ENCODE data around the gene EEFSEC.

Gene EEFSEC

DNA sequence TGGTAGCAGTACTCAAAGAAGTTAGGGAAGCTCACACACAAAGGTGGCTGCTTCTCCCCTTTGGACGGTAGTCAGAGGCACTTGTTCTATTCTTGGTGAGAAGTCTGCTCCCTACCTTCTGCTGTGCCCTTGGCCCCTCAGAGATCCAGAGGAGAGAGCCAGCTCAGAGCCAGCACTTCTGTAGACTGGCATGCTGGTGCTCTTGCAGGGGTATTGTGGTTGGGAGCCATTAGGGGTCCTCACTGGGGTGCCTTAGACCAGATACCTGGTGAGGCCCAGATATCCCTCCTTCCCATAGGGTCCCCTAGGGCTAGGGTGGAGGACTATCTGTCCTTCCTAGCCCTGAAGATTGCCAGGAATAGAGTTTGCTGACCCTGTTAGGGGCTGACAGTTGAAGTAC is 140.6 kb downstream of the EEFSEC start:
- in situ Hi-C loops (cut with HindIII; ENCODE audit: low pct_ligation_motif_present, low pct_unique_long_range_greater_than_20kb, low sequenced_read_pairs): no loop called here
- DNase-seq: no peak

GRCh38 chr3:128294999-128295468 is 141.8 kb downstream of the EEFSEC start:
- in situ Hi-C loops (cut with HindIII; ENCODE audit: low pct_ligation_motif_present, low pct_unique_long_range_greater_than_20kb, low sequenced_read_pairs): no loop called here
- DNase-seq: no peak

- no peak for DNase-seq
- in situ Hi-C loops (cut with HindIII; ENCODE audit: low pct_ligation_motif_present, low pct_unique_long_range_greater_than_20kb, low sequenced_read_pairs): no loop called here
Observed at GRCh38 chr3:128296469-128297251, 143.4 kb downstream of the EEFSEC start.

- in situ Hi-C loops (cut with HindIII; ENCODE audit: low pct_ligation_motif_present, low pct_unique_long_range_greater_than_20kb, low sequenced_read_pairs): no loop called here
- no peak for DNase-seq
Observed at GRCh38 chr3:128297401-128298138, 144.3 kb downstream of the EEFSEC start.

DNA sequence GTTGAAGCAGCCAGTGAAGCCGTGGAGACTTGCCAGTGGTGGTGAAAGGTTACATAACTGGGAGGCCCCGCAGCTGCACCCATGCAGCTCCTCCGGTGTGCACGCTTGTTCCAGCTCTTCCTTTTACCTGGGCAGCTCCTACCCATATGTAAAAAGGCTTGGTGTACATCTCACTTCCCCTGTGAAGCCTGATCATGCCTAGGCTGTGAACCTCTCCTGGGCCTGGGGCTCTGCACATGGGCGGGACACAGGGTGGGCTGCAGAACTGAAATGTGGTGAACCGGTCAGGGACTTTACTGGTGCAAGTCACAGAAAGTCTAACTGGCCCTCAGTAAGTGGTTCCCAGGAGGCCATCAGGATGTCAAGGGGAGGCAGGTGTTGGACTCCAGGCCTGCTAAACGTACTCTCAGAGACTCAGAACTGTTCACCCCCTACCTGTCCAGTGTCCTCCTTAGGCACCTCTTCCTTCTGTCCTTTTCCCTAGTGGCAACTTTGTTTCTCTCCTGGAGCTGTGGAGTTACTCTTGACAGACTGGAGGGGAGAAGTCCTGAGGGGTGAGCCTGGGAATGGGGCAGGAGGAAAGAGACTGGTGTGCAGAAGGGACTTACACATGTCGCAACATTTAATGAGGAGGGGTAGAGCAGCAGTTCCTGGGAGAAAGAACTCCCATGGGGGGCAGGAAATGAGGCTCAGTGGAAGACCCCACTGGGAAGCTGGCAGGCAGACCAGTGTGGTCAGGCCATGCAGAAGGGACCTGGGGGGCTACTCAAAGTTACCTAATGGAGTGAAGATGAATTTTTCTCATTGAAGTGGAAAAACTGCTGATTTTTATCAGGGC is 148.1 kb downstream of the EEFSEC start:
- in situ Hi-C loops (cut with HindIII; ENCODE audit: low pct_ligation_motif_present, low pct_unique_long_range_greater_than_20kb, low sequenced_read_pairs): no loop called here

DNA sequence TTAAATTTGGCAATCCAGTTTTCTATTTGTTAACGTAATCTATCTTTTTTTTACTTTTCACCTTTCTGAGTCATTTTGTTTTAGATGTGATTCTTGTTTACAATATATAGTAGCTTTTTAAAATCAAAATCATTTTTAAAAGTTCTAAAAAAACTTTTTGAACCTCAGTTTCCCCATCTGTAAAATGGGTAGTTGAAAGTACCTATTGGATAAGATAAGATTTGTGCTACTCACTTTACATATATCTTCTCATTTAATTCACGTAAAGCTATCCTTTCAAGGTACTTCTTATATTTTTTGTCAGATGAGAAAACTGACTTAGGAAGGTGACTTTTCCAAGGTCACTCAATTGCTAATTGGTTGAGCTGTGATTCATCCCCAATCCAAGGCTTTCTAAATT is 153.2 kb downstream of the EEFSEC start:
- in situ Hi-C loops (cut with HindIII; ENCODE audit: low pct_ligation_motif_present, low pct_unique_long_range_greater_than_20kb, low sequenced_read_pairs): no loop called here
- DNase-seq: no peak

More for the DNA sequence above, 148.1 kb downstream of the EEFSEC start:
- DNase-seq: no peak

DNA sequence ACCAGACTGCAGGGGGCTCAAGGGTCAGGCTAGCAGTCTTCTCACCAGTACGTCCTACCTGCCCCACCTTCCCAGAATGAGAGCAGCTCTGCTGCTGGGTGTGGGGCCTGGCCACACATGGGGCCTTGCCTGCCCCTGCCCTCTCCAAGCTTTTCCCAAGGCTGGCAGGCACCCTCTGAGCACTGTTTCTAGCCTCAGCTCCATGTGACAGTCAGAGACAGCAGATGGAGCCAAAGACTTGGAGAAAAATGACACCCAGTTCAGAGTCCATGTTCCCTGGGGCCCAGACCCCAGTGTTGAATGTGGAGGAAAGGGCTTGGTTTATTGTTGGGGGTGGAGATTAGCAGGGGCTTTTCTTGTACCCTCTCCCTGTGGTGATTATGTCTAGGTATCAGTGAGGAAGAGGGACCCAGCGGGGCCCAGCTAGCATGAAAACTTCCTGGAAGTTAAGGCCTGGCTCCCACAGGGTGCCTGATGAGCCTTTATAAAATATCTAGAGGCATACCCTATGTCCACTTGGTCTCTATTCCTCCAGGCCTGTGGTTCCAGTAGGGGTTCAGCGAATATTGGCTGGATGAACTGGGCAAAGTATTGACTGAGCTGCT is 153.8 kb downstream of the EEFSEC start:
- in situ Hi-C loops (cut with HindIII; ENCODE audit: low pct_ligation_motif_present, low pct_unique_long_range_greater_than_20kb, low sequenced_read_pairs): no loop called here
- no peak for DNase-seq

- in situ Hi-C loops (cut with HindIII; ENCODE audit: low pct_ligation_motif_present, low pct_unique_long_range_greater_than_20kb, low sequenced_read_pairs): no loop called here
- DNase-seq: no peak
Observed at GRCh38 chr3:128307781-128308469, 154.6 kb downstream of the EEFSEC start.

- in situ Hi-C loops (cut with HindIII; ENCODE audit: low pct_ligation_motif_present, low pct_unique_long_range_greater_than_20kb, low sequenced_read_pairs): no loop called here
- no peak for DNase-seq
Observed at GRCh38 chr3:128309026-128309425, 155.7 kb downstream of the EEFSEC start.

GRCh38 chr3:128310286-128311058 is 157.2 kb downstream of the EEFSEC start:
- no peak for DNase-seq
- in situ Hi-C loops (cut with HindIII; ENCODE audit: low pct_ligation_motif_present, low pct_unique_long_range_greater_than_20kb, low sequenced_read_pairs): no loop called here

- no peak for DNase-seq
- in situ Hi-C loops (cut with HindIII; ENCODE audit: low pct_ligation_motif_present, low pct_unique_long_range_greater_than_20kb, low sequenced_read_pairs): no loop called here
Observed at GRCh38 chr3:128311441-128311844, 158.2 kb downstream of the EEFSEC start.

DNA sequence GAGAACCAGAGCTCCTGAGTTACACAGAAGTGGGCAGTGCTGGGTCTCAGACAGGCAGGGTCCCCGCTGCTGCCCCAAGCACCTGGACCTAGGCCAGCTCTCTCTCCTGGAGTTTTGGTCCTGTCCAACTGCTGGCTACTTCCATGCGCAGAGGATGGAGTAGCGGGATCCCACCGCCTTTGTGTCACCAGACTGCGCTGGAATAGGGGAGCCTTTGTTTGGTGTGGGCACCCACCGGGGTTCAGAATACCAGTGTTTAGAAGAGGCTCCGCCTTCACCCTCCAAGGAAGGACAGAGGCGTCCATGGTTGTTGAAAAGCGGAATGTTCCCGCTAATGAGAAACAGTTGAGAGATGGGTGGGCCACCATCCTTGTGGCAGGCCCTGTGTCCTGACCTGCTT is 159.0 kb downstream of the EEFSEC start:
- DNase-seq: no peak
- in situ Hi-C loops (cut with HindIII; ENCODE audit: low pct_ligation_motif_present, low pct_unique_long_range_greater_than_20kb, low sequenced_read_pairs): no loop called here

GRCh38 chr3:128313071-128313725 is 159.9 kb downstream of the EEFSEC start:
- no peak for DNase-seq
- in situ Hi-C loops (cut with HindIII; ENCODE audit: low pct_ligation_motif_present, low pct_unique_long_range_greater_than_20kb, low sequenced_read_pairs): no loop called here

DNA sequence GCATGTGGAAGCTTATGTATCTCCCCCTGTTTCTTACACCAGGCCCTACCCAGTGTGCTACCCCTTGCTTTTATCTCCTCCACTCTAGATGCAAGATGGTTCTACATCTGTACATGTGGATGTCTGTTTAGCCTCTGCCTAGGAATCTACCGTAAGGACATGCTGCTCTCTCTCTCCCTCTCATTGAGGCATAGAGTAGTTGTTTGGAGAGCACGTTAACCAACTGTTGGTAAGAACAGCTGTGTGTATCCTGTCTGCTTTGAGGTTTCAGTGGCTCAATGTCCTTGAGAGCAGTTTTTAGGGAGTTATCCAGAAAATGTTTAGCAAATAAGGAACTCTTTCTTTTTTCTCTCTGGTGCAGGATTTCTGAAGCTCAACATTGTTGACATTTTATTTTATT is 160.7 kb downstream of the EEFSEC start:
- in situ Hi-C loops (cut with HindIII; ENCODE audit: low pct_ligation_motif_present, low pct_unique_long_range_greater_than_20kb, low sequenced_read_pairs): no loop called here
- no peak for DNase-seq

GRCh38 chr3:128315313-128315712 is 162.0 kb downstream of the EEFSEC start:
- in situ Hi-C loops (cut with HindIII; ENCODE audit: low pct_ligation_motif_present, low pct_unique_long_range_greater_than_20kb, low sequenced_read_pairs): no loop called here
- DNase-seq: no peak

- no peak for DNase-seq
- in situ Hi-C loops (cut with HindIII; ENCODE audit: low pct_ligation_motif_present, low pct_unique_long_range_greater_than_20kb, low sequenced_read_pairs): no loop called here
Observed at GRCh38 chr3:128316481-128316891, 163.2 kb downstream of the EEFSEC start.

DNA sequence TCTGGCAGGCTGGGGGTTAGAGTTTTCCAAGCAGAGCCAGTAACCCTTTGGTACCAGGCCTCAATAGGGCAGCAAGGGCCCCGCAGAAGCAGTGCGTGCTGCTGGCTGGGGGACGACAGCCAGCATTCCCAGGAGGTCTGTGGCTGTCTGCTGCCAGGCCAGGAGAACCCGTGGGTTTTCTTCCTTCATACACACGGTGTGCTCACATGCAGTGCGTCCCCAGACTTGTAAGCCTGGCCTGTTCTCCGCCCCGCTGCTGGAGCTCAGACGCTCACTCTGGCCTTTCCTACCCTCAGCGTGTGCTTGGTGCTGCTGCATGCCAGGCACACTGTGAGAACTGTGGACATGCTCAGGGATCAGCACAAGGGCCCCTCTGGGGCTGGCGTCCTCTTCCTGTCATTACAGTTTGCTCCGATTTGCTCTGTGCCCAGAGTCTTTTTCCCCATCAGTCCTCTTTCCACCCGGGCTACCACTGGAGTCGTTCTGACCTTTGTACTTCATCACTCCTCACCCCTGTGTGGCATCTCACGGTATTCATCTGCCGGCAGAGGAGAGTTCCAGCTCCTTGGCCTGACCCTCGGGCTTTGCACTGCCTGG is 163.9 kb downstream of the EEFSEC start:
- DNase-seq: no peak
- in situ Hi-C loops (cut with HindIII; ENCODE audit: low pct_ligation_motif_present, low pct_unique_long_range_greater_than_20kb, low sequenced_read_pairs): no loop called here

Data from ACHN (cell line).